NCI-H510A treated with DMSO at 0.1 percent for 48 hours (cell line): ENCODE measurements around the gene ACBD4.
A peak's percentile ranks its signal among the peaks of the same experiment; 100 is the strongest.
"Not testable (repeated sequence)": the region's sequence is repeated elsewhere in the genome, so short reads cannot be mapped to it uniquely, and the experiment has no call there.

ENCODE experiments used
- DNase-seq: peaks from one replicate; lab custom pipeline; 2025; lab: John Stamatoyannopoulos, UW

The ACBD4 gene

GRCh38 chr17:45119964-45120363 is 15.5 kb upstream of the ACBD4 start:
- DNase-seq: no peak

DNA sequence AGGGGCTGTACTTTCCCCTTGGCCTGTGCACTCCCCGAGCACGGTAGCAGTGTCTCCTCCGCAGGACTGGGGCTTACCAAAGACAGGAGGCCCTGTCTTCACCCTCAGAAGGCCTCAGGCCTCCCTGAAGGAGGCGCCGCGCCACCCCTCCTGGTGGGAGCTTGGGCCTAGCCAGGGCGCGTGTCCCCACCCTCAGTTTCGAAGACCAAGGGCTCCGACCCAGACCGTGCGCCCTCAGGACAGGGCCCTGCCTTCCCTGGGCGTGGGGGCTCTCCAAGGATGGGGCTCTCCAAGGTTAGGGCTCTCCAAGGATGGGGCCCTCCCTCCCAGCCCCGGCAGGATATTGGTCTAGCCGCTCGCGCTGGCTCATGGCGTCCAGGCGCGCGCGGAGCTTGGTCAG is 14.9 kb upstream of the ACBD4 start:
- DNase-seq: no peak

DNA sequence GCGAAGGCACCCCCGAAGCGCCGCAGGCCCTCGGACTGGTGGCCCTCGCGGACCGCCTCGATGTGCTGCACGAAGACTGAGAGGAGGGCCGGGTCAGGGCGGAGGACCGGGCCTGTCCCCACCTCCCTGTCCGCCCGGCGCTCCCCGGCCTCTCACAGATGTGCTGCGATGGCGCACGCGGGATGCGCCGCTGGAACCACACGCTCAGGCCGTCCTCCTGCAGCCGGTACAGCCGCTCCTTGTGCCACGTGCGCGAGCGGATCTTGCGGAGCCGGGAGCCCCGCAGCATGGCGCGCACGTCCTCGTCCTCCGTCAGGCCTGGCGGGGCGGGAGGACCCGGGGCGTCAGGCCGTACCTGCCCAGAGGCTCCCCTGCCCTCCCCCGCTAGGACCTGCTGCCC is 14.4 kb upstream of the ACBD4 start:
- DNase-seq: no peak

DNA sequence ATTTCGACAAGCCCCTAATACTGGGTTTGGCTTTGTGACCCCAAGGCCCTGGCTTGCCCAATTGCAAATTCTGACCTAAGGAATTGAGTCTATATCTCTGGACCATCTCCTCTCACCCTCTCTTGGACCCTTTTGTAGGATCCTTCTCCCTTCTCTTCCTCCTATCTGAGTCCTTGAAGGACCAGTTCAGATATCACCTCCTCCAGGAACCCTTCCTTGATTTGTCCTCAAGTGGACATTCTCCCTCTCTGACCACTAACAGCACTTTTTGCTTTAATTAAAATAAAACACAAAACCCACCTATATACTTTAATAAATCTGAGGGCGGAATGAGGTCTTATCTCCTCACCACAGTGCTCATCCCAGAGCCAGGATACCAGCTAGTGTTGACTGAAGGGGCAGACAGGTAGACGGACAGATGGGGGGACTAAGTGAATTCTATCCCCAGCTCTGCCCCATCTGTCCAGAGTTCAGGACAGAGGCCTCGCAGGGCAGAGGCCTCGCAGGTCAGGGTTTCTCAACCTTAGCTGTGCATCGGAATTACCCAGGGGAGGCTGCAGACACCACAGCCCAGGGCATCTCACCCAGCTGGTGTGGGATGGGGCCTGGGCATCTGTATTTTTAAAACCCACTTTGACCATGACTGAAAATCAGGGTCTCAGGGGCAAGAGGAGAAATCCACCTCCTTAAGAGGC is 12.3 kb upstream of the ACBD4 start:
- DNase-seq: no peak

DNA sequence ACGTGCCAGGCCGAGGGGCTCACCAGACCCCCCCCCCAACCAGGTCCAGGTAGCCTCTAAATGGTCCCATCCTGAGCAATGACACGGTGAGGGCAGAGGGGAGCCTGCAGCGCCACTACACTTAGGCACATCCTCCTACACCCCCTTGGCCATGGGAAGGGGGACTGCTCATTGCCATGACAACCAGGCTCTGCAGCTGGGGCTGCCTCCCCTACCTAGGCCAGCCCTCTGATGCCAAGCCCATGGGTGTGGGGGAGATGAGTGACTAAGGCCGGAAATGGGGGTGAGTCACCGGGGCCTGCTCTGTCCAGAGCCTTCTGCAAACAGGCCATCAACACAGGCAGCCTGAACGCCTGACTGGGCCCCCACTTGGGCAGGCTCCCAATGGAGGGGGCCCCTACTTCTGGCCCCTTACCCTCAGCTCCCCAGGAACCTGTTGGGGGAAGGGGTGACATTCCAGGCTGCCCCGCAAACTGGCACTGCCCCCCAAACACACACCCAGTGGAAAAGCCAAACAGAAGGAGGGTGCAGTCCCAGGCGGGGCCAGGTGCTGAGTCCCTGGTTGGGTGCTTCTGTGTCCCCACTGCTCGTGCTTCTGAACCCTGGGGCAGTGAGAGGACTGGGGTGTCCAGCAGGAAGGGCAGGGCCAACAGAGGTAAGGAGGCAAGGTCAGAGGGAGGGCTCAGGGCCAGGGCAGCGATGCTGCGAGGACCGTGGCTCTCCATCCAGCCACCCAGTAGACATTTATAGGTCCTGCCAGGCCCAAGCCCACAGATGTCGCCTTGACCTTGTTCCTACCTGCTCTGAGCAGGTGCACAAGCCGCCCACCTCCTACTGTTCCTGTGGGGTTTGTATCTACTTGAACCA is 11.3 kb upstream of the ACBD4 start:
- no peak for DNase-seq

- DNase-seq: not testable (repeated sequence)
Observed at GRCh38 chr17:45124797-45125122, 10.7 kb upstream of the ACBD4 start.

DNA sequence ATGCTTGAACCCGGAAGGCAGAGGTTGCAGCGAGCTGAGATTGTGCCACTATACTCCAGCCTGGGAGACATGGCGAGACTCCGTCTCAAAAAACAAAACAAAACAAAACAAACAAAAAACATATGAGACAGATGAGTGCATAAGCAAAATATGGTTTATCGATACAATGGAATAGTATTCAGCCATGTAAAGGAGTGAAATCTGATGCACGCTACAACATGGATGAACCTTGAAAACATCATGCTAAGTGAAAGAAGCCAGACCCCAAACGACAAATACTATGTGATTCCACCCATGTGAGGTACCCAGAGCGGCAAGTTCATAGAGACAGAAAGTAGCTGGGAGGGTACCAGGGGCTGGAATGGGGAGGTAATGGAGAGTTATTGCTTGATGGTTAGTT is 10.0 kb upstream of the ACBD4 start:
- DNase-seq: no peak

- no peak for DNase-seq
Observed at GRCh38 chr17:45127207-45127547, 8.3 kb upstream of the ACBD4 start.

- no peak for DNase-seq
Observed at GRCh38 chr17:45127548-45128300, 7.8 kb upstream of the ACBD4 start.

- DNase-seq: no peak
Observed at GRCh38 chr17:45128331-45128730, 7.2 kb upstream of the ACBD4 start.

DNA sequence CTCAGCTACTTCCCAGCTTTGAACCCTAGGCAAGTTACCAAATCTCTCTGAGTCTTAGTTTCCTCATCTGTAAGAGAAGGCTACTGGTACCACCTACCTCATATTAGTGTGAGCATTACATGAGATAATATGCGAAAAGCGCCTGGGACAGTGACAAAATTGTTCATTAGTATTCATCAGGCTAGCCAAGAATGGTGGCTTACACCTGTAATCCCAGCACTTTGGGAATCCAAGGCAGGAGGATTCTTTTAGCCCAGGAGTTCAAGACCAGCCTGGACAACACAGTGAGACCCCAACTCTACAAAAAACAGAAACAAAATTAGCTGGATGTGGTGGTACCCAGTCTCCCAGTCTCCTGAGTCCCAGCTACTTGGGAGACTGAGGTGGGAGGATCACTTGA is 6.5 kb upstream of the ACBD4 start:
- DNase-seq: no peak

- DNase-seq: no peak
Observed at GRCh38 chr17:45129426-45129939, 6.0 kb upstream of the ACBD4 start.

DNA sequence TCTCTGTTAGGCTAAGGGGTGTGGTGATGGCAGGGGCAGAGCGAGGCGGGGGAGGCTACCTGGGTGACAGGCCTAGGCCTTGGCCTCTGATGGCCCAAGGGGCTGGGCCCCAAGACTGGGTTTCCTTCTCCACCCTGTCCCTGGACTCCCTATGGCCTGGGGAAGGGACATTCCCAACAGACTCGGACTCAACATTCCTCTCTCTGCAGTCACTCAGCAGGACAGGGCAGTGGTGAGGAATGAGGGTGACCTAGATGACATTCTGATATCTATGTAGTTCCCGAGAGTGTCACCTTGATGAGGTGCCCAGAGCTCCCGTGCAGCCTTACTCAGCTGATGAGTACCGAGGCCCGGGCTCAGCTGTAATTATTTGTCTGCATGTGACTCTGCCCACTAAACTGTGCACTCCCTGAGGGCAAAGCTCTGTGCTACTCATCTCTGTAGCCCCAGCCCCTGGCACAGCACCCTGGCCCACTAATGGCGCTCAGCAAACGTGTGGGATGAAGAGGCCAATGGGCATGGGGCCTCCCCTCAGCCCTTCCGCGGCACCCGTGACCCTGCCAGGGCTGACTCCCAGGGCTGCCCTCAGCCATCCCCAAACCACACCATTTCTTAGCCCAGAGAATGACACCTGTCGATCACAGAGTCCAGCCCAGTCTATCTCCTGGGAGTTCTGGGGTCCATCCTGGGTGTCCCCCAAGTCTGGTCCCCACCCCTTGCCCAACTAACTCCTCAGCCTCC is 5.4 kb upstream of the ACBD4 start:
- DNase-seq: no peak

DNA sequence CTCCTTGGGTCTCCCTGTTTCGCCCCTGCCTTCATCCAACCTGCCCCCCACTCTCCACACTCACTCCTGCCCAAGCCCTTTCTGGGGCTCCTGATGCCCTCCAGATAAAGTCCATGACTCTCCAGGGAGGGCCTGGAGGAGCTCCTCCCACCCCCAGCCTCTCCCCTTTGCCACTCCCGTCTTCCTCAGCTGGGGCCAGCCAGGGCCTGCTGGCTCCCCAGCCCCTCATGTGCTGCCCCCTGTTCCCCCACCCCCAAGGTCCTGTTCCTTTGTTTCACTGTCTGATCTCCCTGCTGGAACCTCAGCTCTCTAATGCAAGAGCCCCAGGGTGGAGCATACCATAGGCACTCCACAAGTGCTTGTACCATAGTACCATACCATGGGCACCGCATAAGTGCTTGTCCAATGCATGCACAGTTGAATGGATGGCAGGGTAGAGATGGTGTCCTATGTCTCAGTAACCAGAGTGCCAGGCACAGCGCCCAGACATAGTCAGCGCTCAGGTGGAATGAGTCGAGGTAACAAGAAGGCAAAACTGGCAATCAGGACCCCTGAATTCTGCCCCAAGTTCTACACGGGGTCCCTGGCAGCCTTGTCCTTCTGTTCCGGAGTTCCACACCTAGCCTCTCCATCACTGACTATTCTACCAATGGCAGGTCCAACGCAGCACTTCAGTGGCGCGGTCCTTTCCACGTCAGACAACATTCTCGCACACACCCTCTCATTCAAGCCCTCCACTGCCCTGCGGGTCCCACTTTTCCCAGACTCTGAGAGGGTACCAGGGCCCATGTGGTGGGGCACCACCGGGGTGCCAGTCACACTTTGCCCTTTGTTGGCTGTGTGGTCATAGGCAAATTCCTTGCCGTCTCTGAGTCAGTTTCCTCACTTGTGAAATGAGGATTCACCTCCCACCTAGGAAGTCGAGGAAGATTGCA is 4.5 kb upstream of the ACBD4 start:
- no peak for DNase-seq

- no peak for DNase-seq
Observed at GRCh38 chr17:45131616-45132319, 3.7 kb upstream of the ACBD4 start.

- DNase-seq: no peak
Observed at GRCh38 chr17:45132320-45132571, 3.2 kb upstream of the ACBD4 start, which contains the start of gene PLCD3. Gene PLCD3 (minus strand): TSS chr17:45132515. CDS start chr17:45132410, 105 bp downstream.

GRCh38 chr17:45132572-45133463 is 2.7 kb upstream of the ACBD4 start:
- DNase-seq: peak; percentile 66

GRCh38 chr17:45135978-45136791 is 698 bp downstream of the ACBD4 start:
- no peak for DNase-seq
